Measurements from ENCODE around the gene CRYAB.

Gene CRYAB

DNA sequence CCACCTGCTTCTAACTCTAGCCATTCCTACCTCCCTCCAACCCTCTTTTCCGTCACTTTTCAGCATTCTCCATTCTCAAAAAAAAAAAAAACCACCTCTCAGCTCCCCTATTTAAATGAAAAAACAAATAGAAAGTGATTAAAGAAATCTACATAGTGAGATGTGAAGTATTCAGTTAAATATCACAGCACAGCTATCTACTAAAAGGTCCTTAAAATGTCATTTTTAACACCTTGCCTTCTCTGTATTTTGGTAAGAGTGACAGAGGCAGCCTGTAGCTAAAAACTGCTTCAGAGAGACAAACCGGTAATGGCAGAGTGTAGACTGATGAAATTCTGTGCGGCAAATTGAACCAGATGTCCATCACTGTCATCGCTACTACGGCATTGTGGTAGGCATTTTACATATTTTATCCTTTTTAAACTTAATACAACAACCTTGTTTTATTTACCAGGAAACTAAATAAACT lies 39.8 kb downstream of the CRYAB start:
- Histone ChIP-seq H3K27ac (ENCODE audit: low read depth, low read length) (no peak overlapping the region), H2AFZ (ENCODE audit: low read length, unreplicated experiment) (peak overlapping the region; percentile 36), H3K27me3 (ENCODE audit: insufficient read depth, low read length) (no peaks in the 10 kb centered on the region), H3K4me1 (ENCODE audit: control insufficient read depth, insufficient read depth, low read length, unreplicated experiment) (no peaks in the 10 kb centered on the region), H3K79me2 (ENCODE audit: control insufficient read depth, insufficient read depth, low read length, unreplicated experiment) (peaks cover 3% of the 10 kb centered on the region), H3K4me3 (ENCODE audit: low read depth, low read length) (peak overlapping the region; percentile 86), H3K36me3 (ENCODE audit: insufficient read depth, low read length) (0 out of 2 replicates have a peak, but pooled peaks cover 7% of the 10 kb centered on the region)

DNA sequence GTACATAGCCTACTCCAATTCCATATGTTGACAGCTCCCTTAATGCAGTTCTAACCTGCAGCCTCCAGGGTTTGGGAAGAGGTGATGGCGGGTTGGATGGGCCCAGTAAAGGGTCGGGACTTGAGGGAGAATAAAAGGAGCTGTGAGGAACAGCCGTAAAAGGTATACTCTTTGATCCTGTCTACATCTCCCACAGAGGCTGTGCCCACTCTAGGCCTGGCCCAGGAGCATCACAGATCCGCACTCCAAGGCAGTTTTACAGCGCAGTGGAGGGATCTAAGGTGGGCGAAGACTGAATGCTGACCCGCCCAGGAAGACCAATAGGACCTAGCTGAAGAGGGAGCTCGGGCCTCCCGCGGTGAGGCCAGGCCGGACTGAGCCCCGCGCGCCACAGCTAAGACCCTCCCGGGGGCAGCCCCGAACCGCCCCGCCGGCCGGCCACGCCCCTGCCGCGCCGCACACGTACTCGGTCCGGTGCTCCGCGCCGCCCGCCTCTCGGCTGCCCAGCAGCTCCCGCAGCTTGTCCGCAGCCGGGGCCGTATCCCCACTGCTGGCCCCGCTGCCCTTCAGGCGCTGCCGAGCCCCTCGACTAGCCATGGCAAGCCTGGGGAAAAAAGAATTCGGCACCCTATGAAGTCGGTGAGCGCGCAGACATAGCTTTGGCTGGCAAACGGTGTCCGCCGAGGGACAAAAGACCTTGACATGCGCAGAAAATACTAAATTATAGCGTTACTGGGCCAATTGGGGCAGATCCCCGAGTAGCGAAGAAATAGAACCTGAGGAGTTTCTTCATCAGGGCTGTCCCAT lies 40.5 kb downstream of the CRYAB start, which contains the start of gene ALG9:
Gene ALG9 (minus strand): TSS at position 696 of the 807 bp plus-strand sequence. CDS start 99 bp downstream, at position 597.
- Histone ChIP-seq H2AFZ (ENCODE audit: low read length, unreplicated experiment) (peak within 1 kb of the TSS; percentile 36), H3K4me3 (ENCODE audit: low read depth, low read length) (peak within 1 kb of the TSS; percentile 86), H3K27me3 (ENCODE audit: insufficient read depth, low read length) (no peaks in the 10 kb centered on the region), H3K4me1 (ENCODE audit: control insufficient read depth, insufficient read depth, low read length, unreplicated experiment) (no peaks in the 10 kb centered on the region), H3K27ac (ENCODE audit: low read depth, low read length) (peak within 1 kb of the TSS; percentile 46), H3K79me2 (ENCODE audit: control insufficient read depth, insufficient read depth, low read length, unreplicated experiment) (peaks cover 3% of the 10 kb centered on the region), H3K36me3 (ENCODE audit: insufficient read depth, low read length) (0 out of 2 replicates have a peak, but pooled peaks cover 7% of the 10 kb centered on the region)

DNA sequence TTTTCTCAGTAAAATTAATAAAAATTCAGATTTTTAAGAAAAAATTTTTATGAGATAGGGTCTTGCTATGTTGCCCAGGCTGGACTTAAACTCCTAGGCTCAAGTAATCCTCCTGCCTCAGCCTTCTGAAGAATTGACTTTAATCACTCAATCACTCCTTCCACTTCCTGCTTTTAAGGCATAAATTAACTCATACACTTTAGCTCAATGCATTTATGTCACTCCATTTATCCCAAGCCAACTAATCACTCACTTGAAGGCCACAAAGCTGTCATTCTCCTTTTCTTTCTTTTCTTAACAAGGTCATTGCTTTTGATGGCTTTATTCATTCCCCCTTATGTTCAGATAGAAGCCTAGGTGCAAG lies 41.1 kb downstream of the CRYAB start:
- Histone ChIP-seq H3K27ac (ENCODE audit: low read depth, low read length) (no peak overlapping the region; the same call in 1 of the 2 replicates), H3K4me1 (ENCODE audit: control insufficient read depth, insufficient read depth, low read length, unreplicated experiment) (no peaks in the 10 kb centered on the region), H3K36me3 (ENCODE audit: insufficient read depth, low read length) (0 out of 2 replicates have a peak, but pooled peaks cover 7% of the 10 kb centered on the region), H3K79me2 (ENCODE audit: control insufficient read depth, insufficient read depth, low read length, unreplicated experiment) (peaks cover 3% of the 10 kb centered on the region), H2AFZ (ENCODE audit: low read length, unreplicated experiment) (peak overlapping the region; percentile 36), H3K27me3 (ENCODE audit: insufficient read depth, low read length) (no peaks in the 10 kb centered on the region), H3K4me3 (ENCODE audit: low read depth, low read length) (peak overlapping the region; percentile 86)

GRCh38 chr11:111870113-111870512 lies 41.5 kb downstream of the CRYAB start:
- Histone ChIP-seq H3K79me2 (ENCODE audit: control insufficient read depth, insufficient read depth, low read length, unreplicated experiment) (peaks cover 3% of the 10 kb centered on the region), H2AFZ (ENCODE audit: low read length, unreplicated experiment) (no peak overlapping the region), H3K36me3 (ENCODE audit: insufficient read depth, low read length) (peaks cover 11% of the 10 kb centered on the region; the same call in 1 of the 2 replicates), H3K27me3 (ENCODE audit: insufficient read depth, low read length) (no peaks in the 10 kb centered on the region), H3K27ac (ENCODE audit: low read depth, low read length) (no peak overlapping the region), H3K4me1 (ENCODE audit: control insufficient read depth, insufficient read depth, low read length, unreplicated experiment) (no peaks in the 10 kb centered on the region), H3K4me3 (ENCODE audit: low read depth, low read length) (peak overlapping the region; percentile 86; the same call in 1 of the 2 replicates)

DNA sequence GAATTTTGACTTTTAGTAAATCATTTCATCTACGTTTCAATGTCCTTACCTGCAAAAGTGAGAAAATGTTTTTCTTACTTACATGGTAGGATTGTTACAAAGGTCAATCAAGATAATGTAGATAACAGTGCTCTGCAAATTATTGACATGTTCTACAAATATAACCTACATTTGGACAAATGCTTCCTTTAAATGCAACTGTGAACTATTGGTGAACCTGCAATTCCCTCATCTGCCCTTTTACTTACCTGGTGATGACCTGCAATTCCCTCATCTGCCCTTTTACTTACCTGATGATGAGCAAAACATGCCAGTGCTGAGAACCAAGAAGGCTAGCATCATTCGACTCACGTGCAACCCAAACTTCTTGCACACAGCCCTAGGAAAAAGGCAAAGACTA lies 51.3 kb downstream of the CRYAB start:
- H3K36me3 ChIP-seq (ENCODE audit: insufficient read depth, low read length): peaks cover 17% of the 10 kb centered on the region
- H3K4me1 ChIP-seq (ENCODE audit: control insufficient read depth, insufficient read depth, low read length, unreplicated experiment): no peaks in the 10 kb centered on the region
- H3K27me3 ChIP-seq (ENCODE audit: insufficient read depth, low read length): no peaks in the 10 kb centered on the region
- no peak overlapping the region for H2AFZ ChIP-seq (ENCODE audit: low read length, unreplicated experiment)
- H3K79me2 ChIP-seq (ENCODE audit: control insufficient read depth, insufficient read depth, low read length, unreplicated experiment): no peaks in the 10 kb centered on the region
- H3K4me3 ChIP-seq (ENCODE audit: low read depth, low read length): no peak overlapping the region
- H3K27ac ChIP-seq (ENCODE audit: low read depth, low read length): no peak overlapping the region

Data from ACC112 (cell line).